Osteoblast (primary cell): ENCODE data around the gene FUCA1. TPM values are rescaled to one million over a fixed set of nuclear protein-coding genes. Genes with fewer than 3 reads are reported as not detected.

Experiments
- DNase-seq: peaks from one replicate; pipeline ENCODE4 v3.0.0; 2011; ENCODE audit warnings: low spot score, mixed read lengths; ENCODE audit not compliant: insufficient read length; ENCODE audit errors: missing footprints
- H2AFZ ChIP-seq: 2 replicates; pipeline ENCODE4 v1.6.0; 2011; ENCODE audit warnings: mild to moderate bottlenecking, low read length
- H3K27ac ChIP-seq: 2 replicates; pipeline ENCODE4 v1.5.1; 2011; ENCODE audit warnings: mild to moderate bottlenecking, low read depth, low read length, moderate library complexity
- H3K27me3 ChIP-seq: 2 replicates; pipeline ENCODE4 v1.6.0; 2012; ENCODE audit warnings: mild to moderate bottlenecking, control low read depth, inconsistent platforms, low read length, moderate library complexity; ENCODE audit not compliant: insufficient read depth
- H3K36me3 ChIP-seq: 2 replicates; pipeline ENCODE4 v1.5.1; 2011; ENCODE audit warnings: mild to moderate bottlenecking, low read length, control low read depth, moderate library complexity; ENCODE audit not compliant: insufficient read depth
- H3K4me1 ChIP-seq: 2 replicates; pipeline ENCODE4 v1.5.1; 2011; ENCODE audit warnings: mild to moderate bottlenecking, low read length, control low read depth, moderate library complexity; ENCODE audit not compliant: insufficient read depth
- H3K4me2 ChIP-seq: 2 replicates; pipeline ENCODE4 v1.6.0; 2011; ENCODE audit warnings: mild to moderate bottlenecking, low read length; ENCODE audit not compliant: insufficient read depth
- H3K4me3 ChIP-seq: fragments of 200-600 bp; sonication (generic); 3 replicates; pipeline ENCODE4 v1.5.1; 2012; ENCODE audit warnings: mild to moderate bottlenecking, low read length, inconsistent platforms; ENCODE audit not compliant: insufficient read depth
- H3K79me2 ChIP-seq: 2 replicates; pipeline ENCODE4 v1.6.0; 2012; ENCODE audit warnings: mild to moderate bottlenecking, low read length, control low read depth, inconsistent platforms; ENCODE audit not compliant: insufficient read depth
- H3K9me3 ChIP-seq: 2 replicates; pipeline ENCODE4 v1.5.1; 2011; ENCODE audit warnings: low read depth, low read length, control low read depth
- H4K20me1 ChIP-seq: 2 replicates; pipeline ENCODE4 v1.6.0; 2012; ENCODE audit warnings: mild to moderate bottlenecking, low read length, control low read depth; ENCODE audit not compliant: insufficient read depth
- CTCF ChIP-seq: IDR thresholded peaks from 2 replicates; pipeline ENCODE4 v1.5.1; 2011; ENCODE audit warnings: mild to moderate bottlenecking, low read depth, low read length, moderate library complexity; ENCODE audit errors: extremely low read depth
- total RNA-seq: library from RNA; depleted of rRNA; stranded (reverse); fragments of >200 nt; gene quantifications from 2 replicates; pipeline ENCODE4 v1.2.3, GENCODE V29; 2012

The FUCA1 gene
- total RNA-seq, 1 donor: 34.7 TPM

GRCh38 chr1:23879809-23880208, 11.7 kb upstream of the FUCA1 start:
- TF ChIP-seq CTCF: no peak
- no peak for DNase-seq
- peaks cover 5% of the 10 kb centered on the region for H3K27me3 ChIP-seq

GRCh38 chr1:23878668-23879067, 10.6 kb upstream of the FUCA1 start:
- Histone ChIP-seq H3K9me3 (peaks cover 10% of the 10 kb centered on the region), H3K4me1 (no peaks in the 10 kb centered on the region), H3K27me3 (peaks cover 5% of the 10 kb centered on the region), H3K4me3 (no peak overlapping the region), H3K27ac (no peak overlapping the region), H3K79me2 (no peaks in the 10 kb centered on the region), H3K36me3 (no peaks in the 10 kb centered on the region), H2AFZ (no peak overlapping the region), H3K4me2 (no peak overlapping the region), H4K20me1 (no peaks in the 10 kb centered on the region)
- no peak for DNase-seq
- TF ChIP-seq CTCF: no peak

More at GRCh38 chr1:23879809-23880208, 11.7 kb upstream of the FUCA1 start:
- no peaks in the 10 kb centered on the region for H4K20me1 ChIP-seq
- no peaks in the 10 kb centered on the region for H3K36me3 ChIP-seq
- no peaks in the 10 kb centered on the region for H3K4me1 ChIP-seq
- H3K9me3 ChIP-seq: peaks cover 10% of the 10 kb centered on the region
- H2AFZ ChIP-seq: no peak overlapping the region
- H3K4me2 ChIP-seq: no peak overlapping the region
- no peak overlapping the region for H3K4me3 ChIP-seq
- H3K79me2 ChIP-seq: no peaks in the 10 kb centered on the region
- H3K27ac ChIP-seq: no peak overlapping the region

- DNase-seq: no peak
- no peak overlapping the region for H3K4me2 ChIP-seq
- TF ChIP-seq CTCF: no peak
- no peak overlapping the region for H2AFZ ChIP-seq
- H4K20me1 ChIP-seq: no peaks in the 10 kb centered on the region
- no peaks in the 10 kb centered on the region for H3K4me1 ChIP-seq
- H3K4me3 ChIP-seq: no peak overlapping the region
- H3K36me3 ChIP-seq: no peaks in the 10 kb centered on the region
- peaks cover 10% of the 10 kb centered on the region for H3K9me3 ChIP-seq
- H3K27ac ChIP-seq: no peak overlapping the region
- H3K79me2 ChIP-seq: no peaks in the 10 kb centered on the region
- H3K27me3 ChIP-seq: peaks cover 5% of the 10 kb centered on the region
Observed at GRCh38 chr1:23875382-23875781, 7.3 kb upstream of the FUCA1 start.

GRCh38 chr1:23872421-23872820, 4.3 kb upstream of the FUCA1 start:
- Histone ChIP-seq H2AFZ (no peak overlapping the region), H3K4me3 (no peak overlapping the region), H3K36me3 (no peaks in the 10 kb centered on the region), H3K79me2 (peaks cover 1% of the 10 kb centered on the region), H3K9me3 (no peaks in the 10 kb centered on the region), H3K27me3 (peaks cover 9% of the 10 kb centered on the region), H3K4me1 (peaks cover 9% of the 10 kb centered on the region), H4K20me1 (no peaks in the 10 kb centered on the region), H3K4me2 (no peak overlapping the region), H3K27ac (no peak overlapping the region)
- DNase-seq: no peak
- no peak for TF ChIP-seq CTCF
